ENCODE data around the gene NT5DC3. TPM values are rescaled to one million over a fixed set of nuclear protein-coding genes. Genes with fewer than 3 reads are reported as not detected.

The NT5DC3 gene
- total RNA-seq, 2 donors from 2014 or later, result 24.2 to 28.3 TPM

DNA sequence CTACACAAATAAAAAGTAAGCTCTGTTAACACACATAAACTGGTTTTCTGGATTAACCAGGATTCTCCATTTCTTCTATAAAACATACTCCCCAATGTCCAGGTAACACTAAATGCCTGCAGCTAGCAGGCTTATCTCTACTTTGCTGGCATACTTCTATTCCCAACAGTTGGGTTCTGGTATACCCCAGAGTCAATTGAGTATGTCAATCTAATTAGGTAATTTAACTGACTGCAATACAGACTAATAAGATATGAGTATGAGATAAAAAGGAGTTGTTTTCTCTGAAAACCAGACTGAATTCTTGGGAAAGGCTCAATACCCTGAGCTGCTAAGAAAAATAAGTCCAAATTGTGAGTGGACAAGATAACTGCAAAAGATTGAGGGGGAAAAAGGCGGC is 9.4 kb upstream of the NT5DC3 start:
- no peaks in the 10 kb centered on the region for H3K9me3 Mint-ChIP-seq
- H3K27ac ChIP-seq (ENCODE audit: low read depth, low read length), result no peak overlapping the region
- H3K27me3 Mint-ChIP-seq (ENCODE audit: insufficient read depth), result peaks cover 9% of the 10 kb centered on the region
- TF ChIP-seq, protein P1, sequence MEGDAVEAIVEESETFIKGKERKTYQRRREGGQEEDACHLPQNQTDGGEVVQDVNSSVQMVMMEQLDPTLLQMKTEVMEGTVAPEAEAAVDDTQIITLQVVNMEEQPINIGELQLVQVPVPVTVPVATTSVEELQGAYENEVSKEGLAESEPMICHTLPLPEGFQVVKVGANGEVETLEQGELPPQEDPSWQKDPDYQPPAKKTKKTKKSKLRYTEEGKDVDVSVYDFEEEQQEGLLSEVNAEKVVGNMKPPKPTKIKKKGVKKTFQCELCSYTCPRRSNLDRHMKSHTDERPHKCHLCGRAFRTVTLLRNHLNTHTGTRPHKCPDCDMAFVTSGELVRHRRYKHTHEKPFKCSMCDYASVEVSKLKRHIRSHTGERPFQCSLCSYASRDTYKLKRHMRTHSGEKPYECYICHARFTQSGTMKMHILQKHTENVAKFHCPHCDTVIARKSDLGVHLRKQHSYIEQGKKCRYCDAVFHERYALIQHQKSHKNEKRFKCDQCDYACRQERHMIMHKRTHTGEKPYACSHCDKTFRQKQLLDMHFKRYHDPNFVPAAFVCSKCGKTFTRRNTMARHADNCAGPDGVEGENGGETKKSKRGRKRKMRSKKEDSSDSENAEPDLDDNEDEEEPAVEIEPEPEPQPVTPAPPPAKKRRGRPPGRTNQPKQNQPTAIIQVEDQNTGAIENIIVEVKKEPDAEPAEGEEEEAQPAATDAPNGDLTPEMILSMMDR (conservative IDR thresholded peaks at IDR 0.05), result no peak
- no peak overlapping the region for H3K4me3 ChIP-seq (ENCODE audit: low read length)
- H3K9me3 ChIP-seq (ENCODE audit: control insufficient read depth, low read length), result no peaks in the 10 kb centered on the region
- H3K9ac ChIP-seq (ENCODE audit: extremely low read depth, low read length, poor library complexity, severe bottlenecking), result no peak overlapping the region
- H3K27me3 ChIP-seq (ENCODE audit: control insufficient read depth, insufficient read depth, low read length, poor library complexity, severe bottlenecking), result peaks cover 10% of the 10 kb centered on the region
- H3K36me3 Mint-ChIP-seq (ENCODE audit: low read depth), result no peaks in the 10 kb centered on the region
- WGBS, 2 experiments (ENCODE audit: insufficient coverage in 1 of 2, insufficient read length in 1 of 2), result 100% methylated on average over 1 of the region's 1 CpG; no CpG with 5 or more reads in 1 of the 2 experiments
- no peak overlapping the region for H3K27ac Mint-ChIP-seq
- DNase-seq, result no peak
- no peak overlapping the region for H3K4me3 Mint-ChIP-seq
- peaks cover 11% of the 10 kb centered on the region for H3K4me1 Mint-ChIP-seq
- H3K4me1 ChIP-seq (ENCODE audit: control insufficient read depth, insufficient read depth, low read length), result no peaks in the 10 kb centered on the region
- no peaks in the 10 kb centered on the region for H3K36me3 ChIP-seq (ENCODE audit: control insufficient read depth, insufficient read depth, low read length)

DNA sequence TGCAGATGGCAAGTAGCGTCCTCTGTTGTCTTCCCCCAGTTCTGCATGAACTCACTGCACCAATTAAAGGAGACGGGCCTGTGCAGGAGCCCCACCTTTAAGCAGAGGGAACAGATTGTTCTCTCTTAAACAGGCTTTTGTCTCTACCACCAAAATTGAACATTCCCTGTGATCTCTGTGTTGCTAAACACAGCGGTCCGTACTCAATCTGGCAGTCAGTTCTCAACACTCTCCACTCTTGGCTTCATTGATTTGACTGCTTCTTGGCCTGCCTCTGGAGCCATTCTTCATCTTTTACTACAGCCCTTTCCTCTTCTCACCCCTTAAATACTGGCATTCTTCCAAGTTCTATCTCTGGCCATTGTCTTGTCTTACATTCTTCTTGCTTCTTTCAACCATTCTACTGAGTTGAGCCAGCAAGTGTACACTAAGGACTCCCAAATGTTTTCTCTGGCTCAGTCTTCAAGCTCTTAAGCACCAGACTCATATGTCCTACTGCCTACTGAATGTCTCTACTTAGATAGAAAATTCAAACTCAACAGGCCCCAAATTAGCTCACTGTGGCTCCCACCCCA is 8.0 kb upstream of the NT5DC3 start:
- H3K4me1 Mint-ChIP-seq, result peaks cover 10% of the 10 kb centered on the region
- Histone ChIP-seq H3K9me3 (ENCODE audit: control insufficient read depth, low read length) (no peaks in the 10 kb centered on the region), H3K4me3 (ENCODE audit: low read length) (no peak overlapping the region), H3K27ac (ENCODE audit: low read depth, low read length) (no peak overlapping the region), H3K9ac (ENCODE audit: extremely low read depth, low read length, poor library complexity, severe bottlenecking) (no peak overlapping the region), H3K4me1 (ENCODE audit: control insufficient read depth, insufficient read depth, low read length) (no peaks in the 10 kb centered on the region), H3K27me3 (ENCODE audit: control insufficient read depth, insufficient read depth, low read length, poor library complexity, severe bottlenecking) (peaks cover 10% of the 10 kb centered on the region), H3K36me3 (ENCODE audit: control insufficient read depth, insufficient read depth, low read length) (no peaks in the 10 kb centered on the region)
- no peak overlapping the region for H3K27ac Mint-ChIP-seq
- WGBS, 2 experiments (ENCODE audit: insufficient coverage in 1 of 2, insufficient read length in 1 of 2), result 94 to 96% methylated on average over 4 of the region's 4 CpGs
- no peak for DNase-seq
- no peak overlapping the region for H3K4me3 Mint-ChIP-seq
- no peaks in the 10 kb centered on the region for H3K9me3 Mint-ChIP-seq
- H3K36me3 Mint-ChIP-seq (ENCODE audit: low read depth), result no peaks in the 10 kb centered on the region
- peaks cover 9% of the 10 kb centered on the region for H3K27me3 Mint-ChIP-seq (ENCODE audit: insufficient read depth)
- TF ChIP-seq, protein P1 (conservative IDR thresholded peaks at IDR 0.05), result no peak

DNA sequence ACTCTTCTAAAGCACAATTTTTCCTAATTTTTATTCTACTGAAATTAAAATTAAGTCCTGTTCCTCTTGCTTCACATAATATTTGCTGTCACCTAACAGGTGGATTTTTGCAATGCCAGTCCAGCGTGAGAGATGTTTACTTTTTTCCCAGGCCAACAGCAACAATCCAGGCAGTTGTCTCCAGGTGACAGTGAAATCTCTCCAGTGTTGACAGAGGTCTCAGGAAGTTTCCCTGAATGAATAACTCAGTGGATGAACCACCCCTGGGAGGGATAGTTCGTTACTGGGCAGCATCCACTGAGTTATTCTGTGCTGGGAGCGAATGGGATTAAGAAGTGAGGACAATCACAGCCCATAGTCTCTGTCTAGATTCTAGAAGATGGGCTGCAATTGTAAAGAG is 7.1 kb upstream of the NT5DC3 start:
- H3K36me3 ChIP-seq (ENCODE audit: control insufficient read depth, insufficient read depth, low read length), result no peaks in the 10 kb centered on the region
- no peak overlapping the region for H3K27ac ChIP-seq (ENCODE audit: low read depth, low read length)
- no peaks in the 10 kb centered on the region for H3K9me3 Mint-ChIP-seq
- H3K27me3 Mint-ChIP-seq (ENCODE audit: insufficient read depth), result peaks cover 9% of the 10 kb centered on the region
- 87 to 94% methylated on average over 3 of the region's 3 CpGs for WGBS, 2 experiments (ENCODE audit: insufficient coverage in 1 of 2, insufficient read length in 1 of 2)
- H3K9ac ChIP-seq (ENCODE audit: extremely low read depth, low read length, poor library complexity, severe bottlenecking), result no peak overlapping the region
- TF ChIP-seq, protein P1 (conservative IDR thresholded peaks at IDR 0.05), result no peak
- DNase-seq, result no peak
- no peak overlapping the region for H3K4me3 Mint-ChIP-seq
- H3K4me1 ChIP-seq (ENCODE audit: control insufficient read depth, insufficient read depth, low read length), result no peaks in the 10 kb centered on the region
- H3K27ac Mint-ChIP-seq, result no peak overlapping the region
- peaks cover 10% of the 10 kb centered on the region for H3K27me3 ChIP-seq (ENCODE audit: control insufficient read depth, insufficient read depth, low read length, poor library complexity, severe bottlenecking)
- H3K4me3 ChIP-seq (ENCODE audit: low read length), result no peak overlapping the region
- H3K4me1 Mint-ChIP-seq, result peaks cover 6% of the 10 kb centered on the region
- no peaks in the 10 kb centered on the region for H3K9me3 ChIP-seq (ENCODE audit: control insufficient read depth, low read length)
- no peaks in the 10 kb centered on the region for H3K36me3 Mint-ChIP-seq (ENCODE audit: low read depth)

All from endodermal cell (in vitro differentiated cells).